Measurements from ENCODE around the gene DOCK6. TPM values are rescaled to one million over a fixed set of nuclear protein-coding genes. Genes with fewer than 3 reads are reported as not detected.

Gene DOCK6
- total and polyA plus RNA-seq, 2 of the 13 experiments (the other 11 are each of a cell fraction or from before 2014, with no cell fraction given): 5.4 to 38.1 TPM

GRCh38 chr19:11246941-11247340, 15.4 kb downstream of the DOCK6 start:
- BruUV-seq (replicated peaks): no TSS peak
- Histone ChIP-seq H3K9ac (ENCODE audit: insufficient read depth, low read depth, low read length) (no peak overlapping the region), H3K4me2 (ENCODE audit: low read depth, low read length) (no peak overlapping the region), H3K4me3 (replicated peaks in 1 of 3; ENCODE audit: insufficient read depth in 1 of 3, low read depth in 2 of 3, low read length in 3 of 3) (no peak overlapping the region), H3K9me3 (ENCODE audit: low read length) (no peaks in the 10 kb centered on the region), H3K4me1 (ENCODE audit: insufficient read depth, low read length) (peaks cover 19% of the 10 kb centered on the region), H3K27ac (ENCODE audit: extremely low read length, insufficient read depth, low read length) (no peak overlapping the region), H2AFZ (ENCODE audit: low read length) (no peak overlapping the region), H3K36me3 (replicated peaks in 1 of 2; ENCODE audit: control insufficient read depth in 1 of 2, insufficient read depth in 2 of 2, low read length in 2 of 2) (peaks cover 8 to 19% of the 10 kb centered on the region in 2 experiments; a peak in 4 of 5 replicates), H3K27me3 (ENCODE audit: control insufficient read depth in 1 of 2, insufficient read depth in 2 of 2, low read length in 2 of 2) (no peaks in the 10 kb centered on the region), H3K79me2 (ENCODE audit: insufficient read depth, low read length) (no peaks in the 10 kb centered on the region), H4K20me1 (ENCODE audit: insufficient read depth, low read length) (no peaks in the 10 kb centered on the region)
- 95% methylated on average over 11 of the region's 11 CpGs for WGBS (ENCODE audit: low lambda C conversion rate)
- TF ChIP-seq ZNF577 (CRISPR knock-in tag; IDR thresholded peaks at IDR 0.05; ENCODE audit: borderline replicate concordance, low read depth): no peak
- no peak for TF ChIP-seq ZNF513 (CRISPR knock-in tag; conservative IDR thresholded peaks at IDR 0.05)
- TF ChIP-seq MEF2D (CRISPR knock-in tag; IDR thresholded peaks at IDR 0.05): no peak
- no peak for TF ChIP-seq KLF11 (CRISPR knock-in tag; IDR thresholded peaks at IDR 0.05)
- no peak for TF ChIP-seq EHMT2 (IDR thresholded peaks at IDR 0.05; ENCODE audit: borderline replicate concordance, low read depth, low read length)
- no peak for TF ChIP-seq ZNF101 (CRISPR knock-in tag; IDR thresholded peaks at IDR 0.05; ENCODE audit: borderline replicate concordance, low read depth)
- no peak for TF ChIP-seq NFRKB (IDR thresholded peaks at IDR 0.05)
- TF ChIP-seq ZBTB4 (CRISPR knock-in tag; IDR thresholded peaks at IDR 0.05; ENCODE audit: borderline replicate concordance): no peak
- no peak for TF ChIP-seq TBP (CRISPR knock-in tag; IDR thresholded peaks at IDR 0.05)
- TF ChIP-seq TCF7L2 (IDR thresholded peaks at IDR 0.05; ENCODE audit: low read depth, low read length): no peak
- TF ChIP-seq TCF12 (IDR thresholded peaks at IDR 0.05): no peak
- no peak for TF ChIP-seq TCF12 (CRISPR knock-in tag; IDR thresholded peaks at IDR 0.05)
- TF ChIP-seq JUND (CRISPR knock-in tag; IDR thresholded peaks at IDR 0.05): no peak
- TF ChIP-seq ATF5 (CRISPR knock-in tag; IDR thresholded peaks at IDR 0.05; ENCODE audit: low read depth): no peak
- TF ChIP-seq YEATS2 (CRISPR knock-in tag; IDR thresholded peaks at IDR 0.05; ENCODE audit: borderline replicate concordance): no peak
- TF ChIP-seq HINFP (CRISPR knock-in tag; IDR thresholded peaks at IDR 0.05; ENCODE audit: low read depth): no peak
- DNase-seq (ENCODE audit: low spot score): no peak
- intact Hi-C loops (cut with micrococcal nuclease; ENCODE audit: unreplicated experiment) (no loop called here), in situ Hi-C loops (cut with HindIII; ENCODE audit: extremely low pct_ligation_motif_present, low pct_unique_long_range_greater_than_20kb) (no loop called here)
- ATAC-seq: no peak
- no peak for FAIRE-seq
- CTCF ChIA-PET (ENCODE audit: low intra/inter-chr PET ratio, low total read pairs): no interaction called here
- POLR2A ChIA-PET: no interaction called here

Measured in HepG2 (cell line).